Neural crest cell (in vitro differentiated cells): ENCODE measurements around the gene SASH1. TPM values are rescaled to one million over a fixed set of nuclear protein-coding genes. Genes with fewer than 3 reads are reported as not detected.
"Not testable (repeated sequence)": the region's sequence is repeated elsewhere in the genome, so short reads cannot be mapped to it uniquely, and the experiment has no call there.

Source experiments
- DNase-seq: peaks from one replicate; pipeline ENCODE4 v3.0.0; 2021; ENCODE audit warnings: low read depth, mixed read lengths, low spot score
- H3K27ac Mint-ChIP-seq: one replicate; pipeline ENCODE4 v1.8.0; 2021; ENCODE audit warnings: mild to moderate bottlenecking, mixed read lengths; ENCODE audit not compliant: unreplicated experiment
- H3K27me3 Mint-ChIP-seq: 2 replicates; pipeline ENCODE4 v1.8.0; 2021; ENCODE audit warnings: low read depth, mild to moderate bottlenecking, mixed read lengths
- H3K36me3 Mint-ChIP-seq: 2 replicates; pipeline ENCODE4 v1.8.0; 2021; ENCODE audit warnings: low read depth, mild to moderate bottlenecking, mixed read lengths
- H3K4me1 Mint-ChIP-seq: 2 replicates; pipeline ENCODE4 v1.8.0; 2021; ENCODE audit warnings: mixed read lengths
- H3K4me3 Mint-ChIP-seq: one replicate; pipeline ENCODE4 v1.8.0; 2021; ENCODE audit warnings: mild to moderate bottlenecking, mixed read lengths
- H3K9me3 Mint-ChIP-seq: 2 replicates; pipeline ENCODE4 v1.8.0; 2021; ENCODE audit warnings: mixed read lengths
- CTCF ChIP-seq: fragments of 200-600 bp; sonication (generic); conservative IDR thresholded peaks from 2 replicates; pipeline ENCODE4 v1.5.0; 2021; ENCODE audit warnings: antibody characterized with exemption, mild to moderate bottlenecking
- total RNA-seq: library from RNA; stranded (reverse); gene quantifications from 2 replicates; pipeline ENCODE4 v1.2.1, GENCODE V29; 2021

SASH1 gene
- total RNA-seq, 1 donor from 2014 or later = 90.0 TPM

GRCh38 chr6:148370176-148370575, 27.5 kb downstream of the SASH1 start:
- TF ChIP-seq CTCF = no peak
- DNase-seq = no peak
- Mint-ChIP-seq H3K4me3 (no peak overlapping the region), H3K27ac (no peak overlapping the region), H3K4me1 (peaks cover 47% of the 10 kb centered on the region), H3K9me3 (no peaks in the 10 kb centered on the region), H3K36me3 (peaks cover 8% of the 10 kb centered on the region), H3K27me3 (no peaks in the 10 kb centered on the region)

- DNase-seq = no peak
- Mint-ChIP-seq H3K4me1 (peaks cover 23% of the 10 kb centered on the region), H3K4me3 (no peak overlapping the region), H3K27me3 (no peaks in the 10 kb centered on the region), H3K9me3 (no peaks in the 10 kb centered on the region), H3K36me3 (peaks cover 3% of the 10 kb centered on the region), H3K27ac (no peak overlapping the region)
- no peak for TF ChIP-seq CTCF
Measured at GRCh38 chr6:148374040-148374774, 31.6 kb downstream of the SASH1 start.

GRCh38 chr6:148375401-148375800, 32.8 kb downstream of the SASH1 start:
- H3K9me3 Mint-ChIP-seq = no peaks in the 10 kb centered on the region
- no peak overlapping the region for H3K4me3 Mint-ChIP-seq
- H3K36me3 Mint-ChIP-seq = peaks cover 3% of the 10 kb centered on the region
- peaks cover 33% of the 10 kb centered on the region for H3K4me1 Mint-ChIP-seq
- no peak for DNase-seq
- no peak for TF ChIP-seq CTCF
- H3K27ac Mint-ChIP-seq = no peak overlapping the region
- H3K27me3 Mint-ChIP-seq = no peaks in the 10 kb centered on the region

GRCh38 chr6:148379481-148379880, 36.8 kb downstream of the SASH1 start:
- Mint-ChIP-seq H3K4me1 (peaks cover 49% of the 10 kb centered on the region), H3K27me3 (no peaks in the 10 kb centered on the region), H3K27ac (no peak overlapping the region), H3K4me3 (no peak overlapping the region), H3K36me3 (peaks cover 5% of the 10 kb centered on the region), H3K9me3 (no peaks in the 10 kb centered on the region)
- TF ChIP-seq CTCF = no peak
- DNase-seq = no peak

GRCh38 chr6:148379966-148380713, 37.5 kb downstream of the SASH1 start:
- peaks cover 5% of the 10 kb centered on the region for H3K36me3 Mint-ChIP-seq
- no peak for TF ChIP-seq CTCF
- H3K27ac Mint-ChIP-seq = peak overlapping the region; percentile 77
- H3K4me1 Mint-ChIP-seq = peaks cover 54% of the 10 kb centered on the region
- no peaks in the 10 kb centered on the region for H3K27me3 Mint-ChIP-seq
- DNase-seq = no peak
- H3K9me3 Mint-ChIP-seq = no peaks in the 10 kb centered on the region
- no peak overlapping the region for H3K4me3 Mint-ChIP-seq

GRCh38 chr6:148382051-148382450, 39.4 kb downstream of the SASH1 start:
- not testable (repeated sequence) for H3K4me3 Mint-ChIP-seq, DNase-seq, H3K27ac Mint-ChIP-seq, H3K36me3 Mint-ChIP-seq, H3K9me3 Mint-ChIP-seq, H3K27me3 Mint-ChIP-seq
- H3K4me1 Mint-ChIP-seq = peaks cover 64% of the 10 kb centered on the region
